Measurements from ENCODE around the gene LMBR1. TPM values are rescaled to one million over a fixed set of nuclear protein-coding genes. Genes with fewer than 3 reads are reported as not detected.

The LMBR1 gene
- total RNA-seq, 1 donor: 39.4 TPM

GRCh38 chr7:156665101-156665500 is 227.9 kb downstream of the LMBR1 start:
- Histone ChIP-seq H4K20me1 (ENCODE audit: insufficient read depth, low read length) (no peaks in the 10 kb centered on the region), H3K79me2 (ENCODE audit: insufficient read depth, low read length) (no peaks in the 10 kb centered on the region), H3K4me3 (ENCODE audit: insufficient read depth, low read length) (no peak overlapping the region), H3K36me3 (ENCODE audit: insufficient read depth, low read length) (no peaks in the 10 kb centered on the region), H3K27ac (ENCODE audit: low read depth, low read length) (no peak overlapping the region), H2AFZ (ENCODE audit: low read length) (no peak overlapping the region), H3K4me2 (ENCODE audit: insufficient read depth, low read length) (no peak overlapping the region), H3K4me1 (ENCODE audit: insufficient read depth, low read length) (no peaks in the 10 kb centered on the region), H3K9me3 (ENCODE audit: low read depth, low read length) (no peaks in the 10 kb centered on the region), H3K27me3 (ENCODE audit: insufficient read depth, low read length) (no peaks in the 10 kb centered on the region)
- no peak for TF ChIP-seq CTCF (IDR thresholded peaks at IDR 0.05; ENCODE audit: extremely low read depth, low read depth, low read length)
- no peak for DNase-seq (ENCODE audit: insufficient read length, low spot score, missing footprints)

DNA sequence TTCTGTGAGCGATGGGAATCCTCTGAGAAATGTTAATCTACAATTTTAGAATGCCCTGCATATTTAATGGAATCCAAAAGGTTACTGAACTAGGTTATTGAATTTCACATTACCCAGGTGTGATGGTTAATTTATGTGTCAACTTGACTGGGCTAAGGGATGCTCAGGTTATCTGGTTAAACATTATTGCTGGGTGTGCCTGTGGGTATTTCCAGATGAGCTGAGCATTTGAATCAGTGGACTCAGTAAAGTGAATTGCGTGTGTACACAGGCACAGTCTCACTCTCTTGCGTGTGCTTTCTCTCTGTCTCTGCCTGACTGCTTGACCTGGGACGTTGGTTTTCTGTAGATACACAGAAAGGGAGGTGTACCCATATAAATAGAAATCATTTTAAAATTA is 230.7 kb downstream of the LMBR1 start:
- Histone ChIP-seq H3K79me2 (ENCODE audit: insufficient read depth, low read length) (no peaks in the 10 kb centered on the region), H3K4me1 (ENCODE audit: insufficient read depth, low read length) (no peaks in the 10 kb centered on the region), H3K4me3 (ENCODE audit: insufficient read depth, low read length) (no peak overlapping the region), H3K9me3 (ENCODE audit: low read depth, low read length) (no peaks in the 10 kb centered on the region), H2AFZ (ENCODE audit: low read length) (no peak overlapping the region), H4K20me1 (ENCODE audit: insufficient read depth, low read length) (no peaks in the 10 kb centered on the region), H3K4me2 (ENCODE audit: insufficient read depth, low read length) (no peak overlapping the region), H3K27me3 (ENCODE audit: insufficient read depth, low read length) (no peaks in the 10 kb centered on the region), H3K27ac (ENCODE audit: low read depth, low read length) (no peak overlapping the region), H3K36me3 (ENCODE audit: insufficient read depth, low read length) (no peaks in the 10 kb centered on the region)
- no peak for DNase-seq (ENCODE audit: insufficient read length, low spot score, missing footprints)
- TF ChIP-seq CTCF (IDR thresholded peaks at IDR 0.05; ENCODE audit: extremely low read depth, low read depth, low read length): no peak

GRCh38 chr7:156661637-156662036 is 231.3 kb downstream of the LMBR1 start:
- no peak overlapping the region for H3K27ac ChIP-seq (ENCODE audit: low read depth, low read length)
- no peaks in the 10 kb centered on the region for H3K4me1 ChIP-seq (ENCODE audit: insufficient read depth, low read length)
- no peak for TF ChIP-seq CTCF (IDR thresholded peaks at IDR 0.05; ENCODE audit: extremely low read depth, low read depth, low read length)
- DNase-seq (ENCODE audit: insufficient read length, low spot score, missing footprints): no peak
- no peak overlapping the region for H3K4me2 ChIP-seq (ENCODE audit: insufficient read depth, low read length)
- H3K9me3 ChIP-seq (ENCODE audit: low read depth, low read length): no peaks in the 10 kb centered on the region
- H2AFZ ChIP-seq (ENCODE audit: low read length): no peak overlapping the region
- no peaks in the 10 kb centered on the region for H3K36me3 ChIP-seq (ENCODE audit: insufficient read depth, low read length)
- no peak overlapping the region for H3K4me3 ChIP-seq (ENCODE audit: insufficient read depth, low read length)
- H3K27me3 ChIP-seq (ENCODE audit: insufficient read depth, low read length): no peaks in the 10 kb centered on the region
- no peaks in the 10 kb centered on the region for H4K20me1 ChIP-seq (ENCODE audit: insufficient read depth, low read length)
- no peaks in the 10 kb centered on the region for H3K79me2 ChIP-seq (ENCODE audit: insufficient read depth, low read length)

- H3K36me3 ChIP-seq (ENCODE audit: insufficient read depth, low read length): no peaks in the 10 kb centered on the region
- no peaks in the 10 kb centered on the region for H3K27me3 ChIP-seq (ENCODE audit: insufficient read depth, low read length)
- no peaks in the 10 kb centered on the region for H3K4me1 ChIP-seq (ENCODE audit: insufficient read depth, low read length)
- no peaks in the 10 kb centered on the region for H3K79me2 ChIP-seq (ENCODE audit: insufficient read depth, low read length)
- no peak overlapping the region for H3K4me3 ChIP-seq (ENCODE audit: insufficient read depth, low read length)
- H3K9me3 ChIP-seq (ENCODE audit: low read depth, low read length): no peaks in the 10 kb centered on the region
- no peak overlapping the region for H3K27ac ChIP-seq (ENCODE audit: low read depth, low read length)
- H4K20me1 ChIP-seq (ENCODE audit: insufficient read depth, low read length): no peaks in the 10 kb centered on the region
- no peak for DNase-seq (ENCODE audit: insufficient read length, low spot score, missing footprints)
- no peak for TF ChIP-seq CTCF (IDR thresholded peaks at IDR 0.05; ENCODE audit: extremely low read depth, low read depth, low read length)
- no peak overlapping the region for H2AFZ ChIP-seq (ENCODE audit: low read length)
- H3K4me2 ChIP-seq (ENCODE audit: insufficient read depth, low read length): peak overlapping the region; percentile 16
These were observed 233.0 kb downstream of the LMBR1 start for GRCh38 chr7:156659961-156660360.
